Esophagus muscularis mucosa (tissue), 4 donors: ENCODE measurements around the gene MYBBP1A. TPM values are rescaled to one million over a fixed set of nuclear protein-coding genes. Genes with fewer than 3 reads are reported as not detected.
A peak's percentile ranks its signal among the peaks of the same experiment; 100 is the strongest.
"Not testable (repeated sequence)": the region's sequence is repeated elsewhere in the genome, so short reads cannot be mapped to it uniquely, and the experiment has no call there.

Experiments used
- DNase-seq: peaks from one replicate; pipeline ENCODE4 v3.0.0-alpha.2; 2017; ENCODE audit errors: extremely low spot score
- H3K27ac ChIP-seq, 4 donors: fragments of 200-600 bp; sonication (generic); replicated peaks in 1 of 4; 1 replicate in 3 of 4; 2 replicates in 1 of 4; pipeline ENCODE4 v1.5.1; 2016 to 2019; ENCODE audit warnings: mild to moderate bottlenecking in 1 of 4
- H3K27me3 ChIP-seq, 4 donors: fragments of 200-600 bp; sonication (generic); one replicate each; pipeline versions ENCODE4 v1.5.1 to v1.6.0; 2016 to 2019
- H3K36me3 ChIP-seq, 4 donors: fragments of 200-600 bp; sonication (generic); one replicate each; pipeline ENCODE4 v1.5.1; 2016 to 2019
- H3K4me1 ChIP-seq, 4 donors: fragments of 200-600 bp; sonication (generic); one replicate each; pipeline ENCODE4 v1.5.1; 2016 to 2019
- H3K4me3 ChIP-seq, 4 donors: fragments of 200-600 bp; sonication (generic); 1 replicate in 2 of 4; 2 replicates in 2 of 4; pipeline ENCODE4 v1.5.1; 2016 to 2019; ENCODE audit warnings: mild to moderate bottlenecking in 4 of 4, moderate library complexity in 1 of 4
- H3K9me3 ChIP-seq, 4 donors: fragments of 200-600 bp; sonication (generic); 1 replicate in 3 of 4; 2 replicates in 1 of 4; pipeline ENCODE4 v1.5.1; 2016 to 2019
- EP300 ChIP-seq: sonication (generic); formaldehyde crosslinking; IDR thresholded peaks from one replicate; pipeline ENCODE4 v1.6.1; 2017; ENCODE audit warnings: antibody characterized with exemption
- POLR2A ChIP-seq: fragments of 450-650 bp; IDR thresholded peaks from one replicate; pipeline ENCODE4 v1.6.1; 2017; ENCODE audit warnings: antibody characterized with exemption, moderate library complexity, mild to moderate bottlenecking, low read depth
- POLR2AphosphoS5 ChIP-seq, 2 donors: sonication (generic); formaldehyde crosslinking; IDR thresholded peaks; one replicate each; pipeline ENCODE4 v1.6.1; 2017; ENCODE audit warnings: antibody characterized with exemption in 2 of 2
- WGBS: methylation state at CpG from one replicate; pipeline ENCODE4 v1.1.5; 2018; 5-methylcytosine and 5-hydroxymethylcytosine counted together
- intact Hi-C: fragments of 100-400 bp; cut with DNase I; formaldehyde crosslinking; loops from one replicate; pipeline ENCODE4 v1.15.1; 2023
- total RNA-seq, 4 donors: library from RNA; depleted of rRNA; stranded (reverse); fragments of >200 nt; gene quantifications; one replicate each; pipeline versions ENCODE4 v1.1.0 to v1.2.1, GENCODE V29; 2016
- TF ChIP-seq, protein P1 (sequence below), 3 experiments: fragments of 200-600 bp in 2 of 3; fragments of 450-650 bp in 1 of 3; sonication (generic) in 2 of 3; IDR thresholded peaks; one replicate each; pipeline ENCODE4 v1.5.1; 2017 to 2019; ENCODE audit warnings: antibody characterized with exemption in 3 of 3, mild to moderate bottlenecking in 2 of 3, moderate library complexity in 1 of 3

Gene MYBBP1A, protein sequence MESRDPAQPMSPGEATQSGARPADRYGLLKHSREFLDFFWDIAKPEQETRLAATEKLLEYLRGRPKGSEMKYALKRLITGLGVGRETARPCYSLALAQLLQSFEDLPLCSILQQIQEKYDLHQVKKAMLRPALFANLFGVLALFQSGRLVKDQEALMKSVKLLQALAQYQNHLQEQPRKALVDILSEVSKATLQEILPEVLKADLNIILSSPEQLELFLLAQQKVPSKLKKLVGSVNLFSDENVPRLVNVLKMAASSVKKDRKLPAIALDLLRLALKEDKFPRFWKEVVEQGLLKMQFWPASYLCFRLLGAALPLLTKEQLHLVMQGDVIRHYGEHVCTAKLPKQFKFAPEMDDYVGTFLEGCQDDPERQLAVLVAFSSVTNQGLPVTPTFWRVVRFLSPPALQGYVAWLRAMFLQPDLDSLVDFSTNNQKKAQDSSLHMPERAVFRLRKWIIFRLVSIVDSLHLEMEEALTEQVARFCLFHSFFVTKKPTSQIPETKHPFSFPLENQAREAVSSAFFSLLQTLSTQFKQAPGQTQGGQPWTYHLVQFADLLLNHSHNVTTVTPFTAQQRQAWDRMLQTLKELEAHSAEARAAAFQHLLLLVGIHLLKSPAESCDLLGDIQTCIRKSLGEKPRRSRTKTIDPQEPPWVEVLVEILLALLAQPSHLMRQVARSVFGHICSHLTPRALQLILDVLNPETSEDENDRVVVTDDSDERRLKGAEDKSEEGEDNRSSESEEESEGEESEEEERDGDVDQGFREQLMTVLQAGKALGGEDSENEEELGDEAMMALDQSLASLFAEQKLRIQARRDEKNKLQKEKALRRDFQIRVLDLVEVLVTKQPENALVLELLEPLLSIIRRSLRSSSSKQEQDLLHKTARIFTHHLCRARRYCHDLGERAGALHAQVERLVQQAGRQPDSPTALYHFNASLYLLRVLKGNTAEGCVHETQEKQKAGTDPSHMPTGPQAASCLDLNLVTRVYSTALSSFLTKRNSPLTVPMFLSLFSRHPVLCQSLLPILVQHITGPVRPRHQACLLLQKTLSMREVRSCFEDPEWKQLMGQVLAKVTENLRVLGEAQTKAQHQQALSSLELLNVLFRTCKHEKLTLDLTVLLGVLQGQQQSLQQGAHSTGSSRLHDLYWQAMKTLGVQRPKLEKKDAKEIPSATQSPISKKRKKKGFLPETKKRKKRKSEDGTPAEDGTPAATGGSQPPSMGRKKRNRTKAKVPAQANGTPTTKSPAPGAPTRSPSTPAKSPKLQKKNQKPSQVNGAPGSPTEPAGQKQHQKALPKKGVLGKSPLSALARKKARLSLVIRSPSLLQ (N-terminal part only)
- 10 to 100 TPM; 31.6 to 45.4 (median 36.1) TPM for total RNA-seq

DNA sequence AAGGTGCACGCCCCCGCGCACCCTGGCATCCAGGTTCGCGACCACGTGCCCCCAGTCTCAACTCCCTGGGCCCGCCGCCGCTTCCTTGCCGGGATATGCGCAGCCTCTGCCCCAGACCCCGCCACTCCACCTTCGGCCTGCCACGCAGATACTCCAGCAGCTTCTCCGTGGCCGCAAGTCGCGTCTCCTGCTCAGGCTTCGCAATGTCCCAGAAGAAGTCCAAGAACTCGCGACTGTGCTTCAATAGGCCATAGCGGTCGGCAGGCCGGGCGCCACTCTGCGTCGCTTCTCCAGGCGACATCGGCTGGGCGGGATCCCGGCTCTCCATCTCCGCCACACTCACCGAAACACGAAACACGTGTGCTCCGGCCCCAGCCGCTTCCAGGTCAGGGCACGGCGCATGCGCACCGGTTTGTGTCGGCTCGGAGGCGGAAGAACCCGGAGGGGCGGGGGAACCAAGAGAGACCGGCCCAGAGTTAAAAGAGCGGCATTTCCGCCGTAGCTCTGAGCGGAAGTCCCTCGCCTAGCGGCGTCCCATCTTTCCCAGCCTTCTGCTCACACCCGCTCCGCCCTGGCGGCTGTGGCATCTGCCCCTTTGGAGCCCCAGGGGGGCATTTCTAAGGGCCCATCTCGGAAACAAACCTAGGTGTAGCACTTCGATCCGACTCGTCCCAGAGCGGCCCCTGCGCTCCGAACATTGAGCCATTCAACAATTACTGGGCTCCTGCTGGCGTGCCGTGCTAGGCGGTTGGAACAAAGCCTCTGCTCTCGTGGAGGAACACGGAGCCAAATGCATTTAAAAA, at the start of gene MYBBP1A:
Gene MYBBP1A (minus strand): TSS at position 388 of the 803 bp plus-strand sequence. CDS start 60 bp downstream, at position 328.
- peak within 1 kb of the TSS; percentile 74 to 87 (median 84) for H3K27ac ChIP-seq

DNA sequence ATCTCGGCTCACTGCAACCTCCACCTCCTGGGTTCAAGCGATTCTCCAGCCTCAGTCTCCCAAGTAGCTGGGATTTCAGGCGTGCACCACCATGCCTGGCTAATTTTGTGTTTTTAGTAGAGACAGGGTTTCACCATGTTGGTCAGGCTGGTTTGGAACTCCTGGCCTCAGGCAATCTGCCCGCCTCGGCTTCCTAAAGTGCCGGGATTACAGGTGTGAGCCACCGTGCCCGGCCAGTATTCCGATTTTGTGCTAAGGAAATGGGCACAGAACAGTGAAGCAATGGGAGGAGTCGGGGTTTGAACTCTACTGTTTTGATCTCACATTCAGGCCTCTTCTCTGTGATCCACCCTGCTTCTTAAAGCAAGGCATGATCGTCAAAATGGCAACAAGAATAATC, 49.6 kb upstream of the MYBBP1A start:
- Histone ChIP-seq H3K4me1 (peaks cover 36 to 74% (median 65%) of the 10 kb centered on the region in 4 donors), H3K27ac (peak overlapping the region; percentile 64 to 82 (median 76))
- H3K27me3 ChIP-seq, DNase-seq, intact Hi-C loops, H3K9me3 ChIP-seq, H3K4me3 ChIP-seq, H3K36me3 ChIP-seq: not testable (repeated sequence)
- 77% methylated on average over 11 of the region's 11 CpGs for WGBS

More for the DNA sequence above, at the start of gene MYBBP1A:
- peaks cover 20 to 40% (median 37%) of the 10 kb centered on the region in 4 donors for H3K36me3 ChIP-seq
- H3K4me3 ChIP-seq = peak within 1 kb of the TSS; percentile 67 to 91 (median 78)
- intact Hi-C loops = loop anchor here (10.0 kb wide), 1 partner anchor 130 kb away; no protein-coding TSS in a partner anchor
- no peaks in the 10 kb centered on the region for H3K27me3 ChIP-seq
- WGBS = under 1% methylated on average over 36 of the region's 69 CpGs
- peaks cover 20 to 24% (median 23%) of the 10 kb centered on the region in 4 donors for H3K4me1 ChIP-seq
- DNase-seq = peak; percentile 99
- TF ChIP-seq EP300 = no peak
- peak; percentile 90 to 93 for TF ChIP-seq POLR2AphosphoS5 (IDR thresholded peaks at IDR 0.05)
- TF ChIP-seq, protein P1, sequence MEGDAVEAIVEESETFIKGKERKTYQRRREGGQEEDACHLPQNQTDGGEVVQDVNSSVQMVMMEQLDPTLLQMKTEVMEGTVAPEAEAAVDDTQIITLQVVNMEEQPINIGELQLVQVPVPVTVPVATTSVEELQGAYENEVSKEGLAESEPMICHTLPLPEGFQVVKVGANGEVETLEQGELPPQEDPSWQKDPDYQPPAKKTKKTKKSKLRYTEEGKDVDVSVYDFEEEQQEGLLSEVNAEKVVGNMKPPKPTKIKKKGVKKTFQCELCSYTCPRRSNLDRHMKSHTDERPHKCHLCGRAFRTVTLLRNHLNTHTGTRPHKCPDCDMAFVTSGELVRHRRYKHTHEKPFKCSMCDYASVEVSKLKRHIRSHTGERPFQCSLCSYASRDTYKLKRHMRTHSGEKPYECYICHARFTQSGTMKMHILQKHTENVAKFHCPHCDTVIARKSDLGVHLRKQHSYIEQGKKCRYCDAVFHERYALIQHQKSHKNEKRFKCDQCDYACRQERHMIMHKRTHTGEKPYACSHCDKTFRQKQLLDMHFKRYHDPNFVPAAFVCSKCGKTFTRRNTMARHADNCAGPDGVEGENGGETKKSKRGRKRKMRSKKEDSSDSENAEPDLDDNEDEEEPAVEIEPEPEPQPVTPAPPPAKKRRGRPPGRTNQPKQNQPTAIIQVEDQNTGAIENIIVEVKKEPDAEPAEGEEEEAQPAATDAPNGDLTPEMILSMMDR (IDR thresholded peaks at IDR 0.05) = peak; percentile 20 to 49 (median 35)
- H3K9me3 ChIP-seq = no peaks in the 10 kb centered on the region

DNA sequence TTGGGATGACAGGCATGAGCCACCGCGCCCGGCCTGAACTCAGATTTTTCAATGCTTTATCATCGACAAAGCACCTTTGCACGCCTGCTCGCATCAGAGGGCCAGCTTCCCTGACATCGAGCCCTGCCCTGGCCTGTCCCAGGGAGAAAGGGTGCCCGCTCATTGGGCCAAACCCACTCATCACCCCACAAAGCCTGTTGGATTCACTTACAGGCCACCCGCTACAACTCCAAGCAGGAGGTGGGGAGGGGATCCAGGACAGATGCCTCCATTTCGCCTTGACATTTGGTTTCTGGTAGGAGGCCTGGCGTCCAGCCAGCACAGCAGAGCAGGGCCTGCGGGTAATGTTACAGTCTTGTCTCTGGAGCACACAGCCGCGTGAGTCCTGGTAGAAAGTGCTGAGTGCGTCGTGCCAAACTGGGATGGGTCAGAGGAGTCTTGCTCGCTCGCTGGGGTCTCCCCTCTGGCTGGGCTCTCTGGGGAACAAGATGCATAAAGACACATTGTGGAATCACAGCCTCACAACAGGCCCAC, 49.0 kb upstream of the MYBBP1A start:
- intact Hi-C loops = no loop called here
- Histone ChIP-seq H3K4me3 (no peak overlapping the region), H3K9me3 (no peaks in the 10 kb centered on the region), H3K27ac (peak overlapping the region; percentile 64 to 82 (median 76)), H3K4me1 (peaks cover 42 to 80% (median 71%) of the 10 kb centered on the region in 4 donors), H3K27me3 (peaks cover 0 to 11% (median 0%) of the 10 kb centered on the region in 4 donors), H3K36me3 (no peaks in the 10 kb centered on the region)
- 74% methylated on average over 7 of the region's 18 CpGs for WGBS
- TF ChIP-seq POLR2A = no peak
- peak in 1 of 2 donors; percentile 53 for TF ChIP-seq POLR2AphosphoS5 (IDR thresholded peaks at IDR 0.05)
- no peak for DNase-seq

DNA sequence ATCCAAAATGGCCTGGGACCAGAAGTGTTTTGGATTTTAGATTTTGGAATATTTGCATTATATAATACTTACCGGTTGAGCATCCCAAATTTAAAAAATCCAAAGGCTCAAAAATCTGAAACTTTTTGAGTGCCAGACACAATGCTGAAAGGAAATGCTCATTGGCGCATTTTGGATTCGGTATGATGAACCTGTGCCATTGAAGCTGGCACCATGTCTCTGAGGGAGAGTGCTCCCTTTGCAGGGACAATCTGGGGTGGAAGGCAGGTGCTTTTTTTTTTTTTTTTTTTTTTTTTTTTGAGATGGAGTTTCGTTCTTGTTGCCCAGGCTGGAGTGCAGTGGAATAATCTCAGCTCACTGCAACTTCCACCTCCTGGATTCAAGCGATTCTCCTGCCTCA, 46.9 kb upstream of the MYBBP1A start:
- Histone ChIP-seq H3K4me3 (no peak overlapping the region), H3K36me3 (peaks cover 0 to 1% (median under 1%) of the 10 kb centered on the region in 4 donors), H3K27ac (peak overlapping the region in 1 of 4 donors; percentile 90), H3K4me1 (peaks cover 38 to 77% (median 71%) of the 10 kb centered on the region in 4 donors), H3K27me3 (peaks cover 0 to 11% (median 0%) of the 10 kb centered on the region in 4 donors), H3K9me3 (no peaks in the 10 kb centered on the region)
- TF ChIP-seq, protein P1 (IDR thresholded peaks at IDR 0.05) = no peak
- TF ChIP-seq POLR2AphosphoS5 (IDR thresholded peaks at IDR 0.05) = no peak
- 85% methylated on average over 5 of the region's 5 CpGs for WGBS
- intact Hi-C loops = no loop called here
- DNase-seq = no peak
